ENCODE measurements around the gene VPS37D.

Gene VPS37D

DNA sequence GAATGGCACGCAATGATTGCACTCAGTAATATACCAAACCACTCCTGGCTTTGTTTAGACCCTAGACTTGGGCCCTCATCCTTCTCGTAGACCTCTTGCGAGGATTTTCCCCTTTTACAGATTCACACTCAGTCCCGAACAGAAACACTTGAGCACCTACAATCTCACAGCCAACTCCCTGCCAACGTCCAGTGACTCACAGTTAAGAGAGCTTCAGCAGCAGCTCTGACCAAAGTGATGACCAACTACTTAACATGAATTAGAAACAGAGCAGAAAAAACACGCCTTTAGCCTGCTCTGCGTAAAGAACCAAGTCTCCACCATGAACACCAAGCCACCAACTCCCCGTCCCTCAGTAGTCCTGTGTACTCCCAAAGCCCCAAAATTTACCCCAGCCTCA is 13.4 kb downstream of the VPS37D start:
- no peak for DNase-seq

- DNase-seq: no peak
These were observed 15.1 kb downstream of the VPS37D start for GRCh38 chr7:73682745-73683055.

- peak; percentile 98 for DNase-seq
These were observed 15.6 kb downstream of the VPS37D start, which contains the start of the genes BUD23 and DNAJC30 for GRCh38 chr7:73683056-73683787. Gene BUD23, plus strand, starts transcription at chr7:73683597. Its CDS starts 29 bp downstream, at chr7:73683626. Gene DNAJC30, minus strand, starts transcription at chr7:73683453. Its CDS starts 30 bp downstream, at chr7:73683423.

- no peak for DNase-seq
These were observed 16.4 kb downstream of the VPS37D start for GRCh38 chr7:73683788-73684693.

GRCh38 chr7:73685311-73685710 is 17.7 kb downstream of the VPS37D start:
- no peak for DNase-seq

DNA sequence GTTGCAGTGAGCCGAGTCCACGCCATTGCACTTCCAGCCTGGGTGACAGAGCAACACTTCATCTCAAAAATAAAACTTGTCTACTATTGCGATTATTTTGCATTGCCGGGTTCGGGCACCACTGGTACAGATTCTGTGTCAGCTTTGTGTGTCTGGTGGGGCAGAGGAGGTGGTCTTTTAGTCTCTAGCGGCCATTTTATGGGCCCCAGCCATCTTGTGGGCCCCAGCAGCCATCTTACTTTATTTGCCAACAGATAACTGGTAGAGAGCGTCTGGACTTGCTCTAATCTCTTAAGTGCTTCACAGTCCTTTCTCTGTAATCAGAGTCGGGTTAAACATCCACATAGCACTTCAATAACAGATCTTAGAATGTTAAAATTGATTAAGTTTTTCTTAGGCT is 20.7 kb downstream of the VPS37D start:
- DNase-seq: no peak

GRCh38 chr7:73690646-73691045 is 23.0 kb downstream of the VPS37D start:
- no peak for DNase-seq

DNA sequence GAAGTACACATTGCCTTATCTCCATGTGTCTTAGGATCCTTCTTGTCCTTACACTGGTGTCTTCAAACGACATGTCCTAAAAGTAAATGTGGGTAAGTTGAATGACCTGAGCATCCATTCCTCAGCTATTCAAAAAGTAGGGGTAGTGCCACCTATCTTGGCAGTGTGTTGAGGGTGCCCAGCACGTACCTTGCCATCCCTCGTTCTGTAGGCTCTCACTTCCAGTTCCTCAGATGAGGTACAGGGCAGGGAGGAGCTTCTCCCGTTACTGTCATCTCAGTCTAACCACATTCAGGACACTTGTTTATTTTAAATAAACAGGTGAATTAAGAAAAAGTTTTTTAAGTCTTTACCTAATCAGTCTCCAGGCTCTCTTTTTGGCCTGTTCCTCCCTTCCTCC is 28.7 kb downstream of the VPS37D start:
- no peak for DNase-seq

- DNase-seq: no peak
These were observed 30.8 kb downstream of the VPS37D start for GRCh38 chr7:73698410-73698809.

GRCh38 chr7:73699370-73700068 is 31.9 kb downstream of the VPS37D start:
- DNase-seq: no peak

DNA sequence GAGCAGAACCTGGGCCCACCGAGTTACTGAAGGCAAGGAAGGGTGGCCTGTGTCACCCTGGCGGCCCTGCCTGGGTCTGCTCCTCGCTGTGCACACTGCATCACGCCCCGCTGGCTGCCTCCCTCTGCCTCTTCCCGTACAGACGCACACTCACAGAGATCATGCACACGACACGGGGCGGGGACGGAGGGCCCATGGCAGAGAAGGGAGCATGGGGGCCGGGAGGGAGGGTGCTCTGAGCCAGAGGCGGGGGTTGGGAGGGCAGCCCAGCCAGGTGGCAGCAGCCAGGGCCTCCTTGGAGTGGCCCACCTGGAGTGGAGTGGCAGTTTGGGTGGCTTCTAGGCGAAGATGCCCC is 32.4 kb downstream of the VPS37D start:
- DNase-seq: no peak

GRCh38 chr7:73700581-73701134 is 33.0 kb downstream of the VPS37D start:
- no peak for DNase-seq

DNA sequence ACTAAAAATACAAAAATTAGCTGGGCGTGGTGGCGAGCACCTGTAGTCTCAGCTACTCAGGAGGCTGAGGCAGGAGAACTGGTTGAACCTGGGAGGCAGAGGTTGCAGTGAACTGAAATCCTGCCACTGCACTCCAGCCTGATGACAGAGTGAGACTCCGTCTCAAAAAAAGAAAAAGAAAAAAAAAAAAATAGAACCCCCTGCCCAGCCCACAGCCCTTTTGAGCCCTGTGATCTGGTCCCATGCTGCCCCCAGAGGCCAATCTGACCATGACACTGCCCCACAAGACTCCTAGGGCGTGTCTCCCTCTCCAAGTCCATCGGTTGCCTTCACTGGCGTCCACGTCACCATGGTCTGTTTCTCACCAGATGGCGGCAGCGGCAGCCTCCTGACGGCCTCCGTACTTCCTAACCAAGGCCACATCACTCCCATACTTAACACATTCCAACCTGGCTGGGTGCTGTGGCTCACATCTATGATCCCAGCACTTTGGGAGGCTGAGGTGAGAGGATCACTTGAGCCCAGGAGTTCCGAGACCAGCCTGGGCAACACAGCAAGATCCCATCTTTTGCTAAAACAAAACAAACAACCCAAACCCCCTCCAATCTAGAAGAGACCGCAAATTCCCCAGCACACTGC is 33.8 kb downstream of the VPS37D start:
- DNase-seq: no peak

DNA sequence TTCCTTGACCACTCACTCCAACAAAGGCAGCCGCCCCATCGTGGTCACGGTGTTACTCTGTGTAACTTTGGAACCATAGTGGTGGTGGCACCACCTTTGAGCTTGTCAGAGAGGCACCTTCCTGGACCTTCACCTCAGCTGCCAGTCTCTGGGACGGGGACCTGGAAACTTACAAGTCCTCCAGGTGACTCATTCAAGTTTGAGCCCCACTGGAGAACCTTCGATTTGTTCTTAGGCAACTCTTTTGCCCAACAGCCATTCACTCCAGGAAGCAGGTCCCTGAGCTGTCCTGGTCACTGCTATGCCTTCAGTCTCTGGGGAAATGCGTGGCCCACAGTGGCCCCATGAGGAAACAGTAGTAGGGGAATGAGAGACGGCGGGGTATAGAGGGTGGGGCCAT is 34.6 kb downstream of the VPS37D start:
- no peak for DNase-seq

- DNase-seq: no peak
These were observed 35.0 kb downstream of the VPS37D start for GRCh38 chr7:73702665-73703064.

DNA sequence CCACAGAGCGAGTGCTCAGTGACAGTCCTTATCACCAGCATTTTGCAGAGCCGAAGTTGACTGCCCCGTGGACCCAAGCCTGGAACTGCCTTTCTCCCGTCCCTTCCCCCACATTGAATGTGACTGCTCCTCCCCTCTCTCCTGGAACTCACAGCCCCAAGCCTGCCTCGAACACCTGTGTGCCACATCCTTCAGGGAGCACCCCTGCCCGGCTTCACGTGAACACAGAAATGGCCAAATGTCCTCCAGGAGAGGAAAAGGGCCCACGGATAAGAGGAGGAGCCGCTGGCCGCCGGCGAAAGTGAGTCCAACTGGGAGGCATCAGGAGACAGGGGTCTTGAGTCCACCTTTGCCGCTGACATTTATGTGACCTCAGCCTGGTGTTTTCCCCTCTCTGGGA is 35.6 kb downstream of the VPS37D start:
- DNase-seq: no peak

- no peak for DNase-seq
These were observed 36.4 kb downstream of the VPS37D start for GRCh38 chr7:73703757-73704639.

GRCh38 chr7:73704640-73705550 is 37.3 kb downstream of the VPS37D start:
- no peak for DNase-seq

- no peak for DNase-seq
These were observed 37.9 kb downstream of the VPS37D start for GRCh38 chr7:73705551-73705920.
